SK-N-SH treated with all-trans-retinoic acid at 6 μM for 48 hours (cell line): ENCODE data around the gene ARHGEF2.

Experiments
- ATAC-seq: fragments of 200-7000 bp; cut with Tn5 transposase; 3 replicates; pipeline ENCODE4 v1.9.1; 2020; ENCODE audit warnings: mild to moderate bottlenecking, moderate library complexity
- ARNTL ChIP-seq: fragments of 450-650 bp; formaldehyde crosslinking; IDR thresholded peaks from 2 replicates; pipeline ENCODE4 v1.5.0; 2020; ENCODE audit warnings: low read depth, mild to moderate bottlenecking, moderate library complexity, borderline replicate concordance
- BACH2 ChIP-seq: fragments of 250-450 bp; sonication (Bioruptor Pico); IDR thresholded peaks from 2 replicates; pipeline ENCODE4 v1.9.0; 2021; ENCODE audit warnings: mild to moderate bottlenecking, borderline replicate concordance
- CREB5 ChIP-seq: fragments of 250-450 bp; sonication (Bioruptor Pico); IDR thresholded peaks from 2 replicates; pipeline ENCODE4 v1.5.1; 2020; ENCODE audit warnings: low read depth, mild to moderate bottlenecking, moderate library complexity
- CSDC2 ChIP-seq: fragments of 250-450 bp; sonication (Bioruptor Pico); IDR thresholded peaks from 2 replicates; pipeline ENCODE4 v1.5.0; 2020; ENCODE audit warnings: mild to moderate bottlenecking, moderate library complexity
- CSRNP3 ChIP-seq: fragments of 250-450 bp; sonication (Bioruptor Pico); IDR thresholded peaks from 2 replicates; pipeline ENCODE4 v1.5.1; 2021; ENCODE audit warnings: mild to moderate bottlenecking, moderate library complexity
- ESRRG ChIP-seq: fragments of 250-450 bp; sonication (Bioruptor Pico); IDR thresholded peaks from 2 replicates; pipeline ENCODE4 v1.6.1; 2021; ENCODE audit warnings: mild to moderate bottlenecking
- GLIS3 ChIP-seq: fragments of 250-450 bp; sonication (Bioruptor Pico); IDR thresholded peaks from 2 replicates; pipeline ENCODE4 v1.5.0; 2020; ENCODE audit warnings: mild to moderate bottlenecking, moderate library complexity
- ISL1 ChIP-seq: fragments of 250-450 bp; sonication (Bioruptor Pico); IDR thresholded peaks from 2 replicates; pipeline ENCODE4 v2.1.2; 2022; ENCODE audit warnings: mild to moderate bottlenecking, moderate library complexity
- OSR1 ChIP-seq: fragments of 250-450 bp; sonication (Bioruptor Pico); IDR thresholded peaks from 2 replicates; pipeline ENCODE4 v1.8.0; 2022; ENCODE audit warnings: moderate library complexity, mild to moderate bottlenecking, inconsistent platforms
- PATZ1 ChIP-seq: fragments of 250-450 bp; sonication (Bioruptor Pico); IDR thresholded peaks from 2 replicates; pipeline ENCODE4 v1.8.0; 2020; ENCODE audit warnings: mild to moderate bottlenecking, moderate library complexity, borderline replicate concordance
- POU6F1 ChIP-seq: fragments of 250-450 bp; sonication (Bioruptor Pico); IDR thresholded peaks from 2 replicates; pipeline ENCODE4 v1.8.0; 2021; ENCODE audit warnings: low read depth, mild to moderate bottlenecking, moderate library complexity, borderline replicate concordance
- PPARA ChIP-seq: fragments of 250-450 bp; sonication (Bioruptor Pico); IDR thresholded peaks from 2 replicates; pipeline ENCODE4 v1.5.0; 2020; ENCODE audit warnings: mild to moderate bottlenecking, borderline replicate concordance
- RARB ChIP-seq: fragments of 250-450 bp; sonication (Bioruptor Pico); IDR thresholded peaks from 2 replicates; pipeline ENCODE4 v1.8.0; 2021; ENCODE audit warnings: mild to moderate bottlenecking, moderate library complexity
- SNAI2 ChIP-seq: fragments of 250-450 bp; sonication (Bioruptor Pico); IDR thresholded peaks from 2 replicates; pipeline ENCODE4 v1.5.0; 2020; ENCODE audit warnings: mild to moderate bottlenecking, moderate library complexity
- TOX ChIP-seq: fragments of 250-450 bp; sonication (Bioruptor Pico); IDR thresholded peaks from 2 replicates; pipeline ENCODE4 v1.8.0; 2021; ENCODE audit warnings: mild to moderate bottlenecking, moderate library complexity, borderline replicate concordance
- TSHZ2 ChIP-seq: fragments of 250-450 bp; sonication (Bioruptor Pico); IDR thresholded peaks from 2 replicates; pipeline ENCODE4 v1.5.0; 2020; ENCODE audit warnings: mild to moderate bottlenecking, moderate library complexity
- ZC3H10 ChIP-seq: fragments of 250-450 bp; sonication (Bioruptor Pico); IDR thresholded peaks from 2 replicates; pipeline ENCODE4 v1.5.1; 2021; ENCODE audit warnings: mild to moderate bottlenecking, moderate library complexity
- ZFP3 ChIP-seq: fragments of 250-450 bp; sonication (Bioruptor Pico); IDR thresholded peaks from 2 replicates; pipeline ENCODE4 v1.5.0; 2020; ENCODE audit warnings: mild to moderate bottlenecking, moderate library complexity
- ZFP30 ChIP-seq: fragments of 450-650 bp; formaldehyde crosslinking; IDR thresholded peaks from 2 replicates; pipeline ENCODE4 v1.5.0; 2022; ENCODE audit warnings: mild to moderate bottlenecking, moderate library complexity
- ZNF565 ChIP-seq: fragments of 450-650 bp; formaldehyde crosslinking; conservative IDR thresholded peaks from 2 replicates; pipeline ENCODE4 v1.5.0; 2020; ENCODE audit warnings: low read depth, mild to moderate bottlenecking, moderate library complexity
- ZNF70 ChIP-seq: fragments of 450-650 bp; formaldehyde crosslinking; IDR thresholded peaks from 2 replicates; pipeline ENCODE4 v1.5.0; 2020; ENCODE audit warnings: mild to moderate bottlenecking, moderate library complexity
- ZNF8 ChIP-seq: fragments of 450-650 bp; formaldehyde crosslinking; IDR thresholded peaks from 2 replicates; pipeline ENCODE4 v1.5.0; 2020; ENCODE audit warnings: mild to moderate bottlenecking, moderate library complexity

Gene ARHGEF2

GRCh38 chr1:156021093-156021428, 42.7 kb upstream of the ARHGEF2 start (continued):
- TF ChIP-seq OSR1 (CRISPR knock-in tag) (no peak), ZNF8 (CRISPR knock-in tag) (no peak), ZC3H10 (CRISPR knock-in tag) (no peak), SNAI2 (CRISPR knock-in tag) (no peak)

GRCh38 chr1:156020293-156021092, 42.1 kb upstream of the ARHGEF2 start, which contains the start of gene SSR2:
SSR2 (minus strand) TSS chr1:156020951; CDS start chr1:156020167, 784 bp downstream.
- TF ChIP-seq ZFP30 (CRISPR knock-in tag) (no peak), TOX (no peak), PPARA (CRISPR knock-in tag) (no peak), CSDC2 (CRISPR knock-in tag) (no peak), ZFP3 (CRISPR knock-in tag) (no peak), PATZ1 (CRISPR knock-in tag) (no peak), ARNTL (CRISPR knock-in tag) (no peak), ZC3H10 (CRISPR knock-in tag) (no peak), ZNF8 (CRISPR knock-in tag) (no peak), ESRRG (no peak), TSHZ2 (CRISPR knock-in tag) (no peak), CSRNP3 (CRISPR knock-in tag) (no peak), ZNF565 (CRISPR knock-in tag) (no peak), CREB5 (CRISPR knock-in tag) (no peak), POU6F1 (CRISPR knock-in tag) (no peak), GLIS3 (CRISPR knock-in tag) (no peak), ISL1 (CRISPR knock-in tag) (no peak), SNAI2 (CRISPR knock-in tag) (no peak)
- ATAC-seq: peak; percentile 98

- no peak for ATAC-seq
- TF ChIP-seq CSDC2 (CRISPR knock-in tag): no peak
- TF ChIP-seq POU6F1 (CRISPR knock-in tag): no peak
- no peak for TF ChIP-seq ISL1 (CRISPR knock-in tag)
- no peak for TF ChIP-seq CREB5 (CRISPR knock-in tag)
- no peak for TF ChIP-seq OSR1 (CRISPR knock-in tag)
- no peak for TF ChIP-seq BACH2
- no peak for TF ChIP-seq ZFP30 (CRISPR knock-in tag)
- TF ChIP-seq ZC3H10 (CRISPR knock-in tag): no peak
- TF ChIP-seq ZNF70: no peak
- TF ChIP-seq PPARA (CRISPR knock-in tag): no peak
- TF ChIP-seq ARNTL (CRISPR knock-in tag): no peak
- TF ChIP-seq ZNF565 (CRISPR knock-in tag): no peak
- TF ChIP-seq SNAI2 (CRISPR knock-in tag): no peak
- no peak for TF ChIP-seq RARB (CRISPR knock-in tag)
- TF ChIP-seq ZNF8 (CRISPR knock-in tag): no peak
- no peak for TF ChIP-seq ESRRG
- TF ChIP-seq TOX: no peak
- no peak for TF ChIP-seq GLIS3 (CRISPR knock-in tag)
Observed at GRCh38 chr1:156019946-156020292, 41.6 kb upstream of the ARHGEF2 start.
